A673 (cell line): ENCODE measurements around the gene ATP10A.

Experiments used
- CTCF ChIP-seq: fragments of 300-800, 200-600 bp; sonication (generic); conservative IDR thresholded peaks from 2 replicates; pipeline ENCODE4 v1.5.1; 2017; ENCODE audit warnings: low read depth, mild to moderate bottlenecking, antibody characterized with exemption, low read length, moderate library complexity, mixed read lengths
- EZH2 ChIP-seq: fragments of 200-600 bp; sonication (generic); IDR thresholded peaks from 2 replicates; pipeline ENCODE4 v1.6.1; 2017; ENCODE audit warnings: borderline replicate concordance, low read depth, mild to moderate bottlenecking, mixed read lengths, antibody characterized with exemption, low read length; ENCODE audit not compliant: poor library complexity, severe bottlenecking

GRCh38 chr15:25887870-25888269, 24.7 kb upstream of the ATP10A start:
- no peak for TF ChIP-seq CTCF
- no peak for TF ChIP-seq EZH2
